T-helper 17 cell (primary cell): Measurements from ENCODE around the gene SMIM29. TPM values are rescaled to one million over a fixed set of nuclear protein-coding genes. Genes with fewer than 3 reads are reported as not detected.

Experiments
- ATAC-seq: fragments of 150-1000 bp; cut with Tn5 transposase; 2 replicates; pipeline ENCODE4 v1.10.0; 2021; ENCODE audit warnings: mild to moderate bottlenecking, moderate library complexity
- DNase-seq, 3 donors: peaks; one replicate each; pipeline versions ENCODE4 v3.0.0 to v3.0.0-alpha.2; 2020 to 2021
- H3K9me3 ChIP-seq: one replicate; pipeline ENCODE4 v1.7.0; 2013; ENCODE audit warnings: low read length, mild to moderate bottlenecking; ENCODE audit not compliant: control insufficient read depth, poor library complexity, severe bottlenecking
- H3K27ac Mint-ChIP-seq: one replicate; pipeline ENCODE4 v1.8.0; 2022; ENCODE audit warnings: mild to moderate bottlenecking, moderate library complexity, mixed read lengths
- H3K27me3 Mint-ChIP-seq: one replicate; pipeline ENCODE4 v1.8.0; 2022; ENCODE audit warnings: mixed read lengths
- H3K36me3 Mint-ChIP-seq: one replicate; pipeline ENCODE4 v1.8.0; 2022; ENCODE audit warnings: low read depth, mixed read lengths
- H3K4me1 Mint-ChIP-seq: one replicate; pipeline ENCODE4 v1.8.0; 2022; ENCODE audit warnings: mild to moderate bottlenecking, mixed read lengths
- H3K4me3 Mint-ChIP-seq: one replicate; pipeline ENCODE4 v1.8.0; 2022; ENCODE audit warnings: mild to moderate bottlenecking, moderate library complexity, mixed read lengths
- total RNA-seq, 4 donors: library from RNA in 2 of 4; stranded (reverse) in 2 of 4; gene quantifications; one replicate each; pipeline ENCODE4 v1.2.3 and lab custom pipeline; 2022 to 2026

Gene SMIM29
- total RNA-seq (10 to 100 TPM; 24.3 to 29.2 TPM), total RNA-seq (lab: John Stamatoyannopoulos, UW) (17.7 to 22.1 reads per million in 2 donors)

DNA sequence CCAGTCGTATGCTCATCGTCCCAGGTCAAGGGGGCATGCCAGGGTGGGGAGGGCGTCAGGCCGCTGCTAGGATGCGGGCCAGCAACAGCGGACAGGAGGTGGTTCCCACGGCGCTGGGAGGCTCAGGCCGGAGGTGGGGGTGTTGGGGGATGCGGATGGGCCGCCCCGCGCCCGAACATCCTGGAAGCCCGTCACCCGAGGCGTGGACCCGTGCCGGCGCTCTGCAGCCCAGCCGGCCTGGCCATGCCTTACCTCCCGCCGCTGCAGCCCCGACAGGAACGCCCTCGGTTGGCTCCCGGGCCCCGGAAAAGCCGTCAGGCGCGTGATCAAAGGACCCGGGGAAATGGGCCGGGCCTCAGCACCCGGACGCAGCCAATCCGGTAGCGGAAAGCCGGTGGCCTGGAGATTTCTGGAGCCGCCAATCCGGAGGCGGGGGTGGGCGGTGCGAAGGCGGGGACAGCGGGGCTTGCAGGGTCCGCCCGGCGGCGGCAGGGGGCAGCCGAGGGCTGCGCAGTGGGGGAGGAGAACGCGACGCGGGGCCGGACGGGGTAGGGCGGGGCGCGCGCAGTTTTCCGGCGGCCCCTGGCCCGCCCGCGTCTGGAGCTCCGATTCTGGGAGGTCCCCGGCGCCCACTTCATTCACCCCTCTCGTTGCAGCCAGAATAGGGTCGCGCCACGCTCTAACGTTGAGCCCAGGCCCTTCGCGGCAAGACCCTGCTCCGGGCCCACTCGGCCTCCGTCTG is at the start of gene SMIM29:
SMIM29 (minus strand) TSS at position 280 of the 742 bp plus-strand sequence. CDS start 1,215 bp downstream, outside the sequence.
- peaks cover 25% of the 10 kb centered on the region for H3K4me1 Mint-ChIP-seq
- H3K36me3 Mint-ChIP-seq: peaks cover 4% of the 10 kb centered on the region
- peak within 1 kb of the TSS; percentile 93 for H3K27ac Mint-ChIP-seq
- ATAC-seq (peak; percentile 93), DNase-seq (peak; percentile 98)
- peak within 1 kb of the TSS; percentile 94 for H3K4me3 Mint-ChIP-seq
- H3K27me3 Mint-ChIP-seq: no peaks in the 10 kb centered on the region
- H3K9me3 ChIP-seq: no peaks in the 10 kb centered on the region

DNA sequence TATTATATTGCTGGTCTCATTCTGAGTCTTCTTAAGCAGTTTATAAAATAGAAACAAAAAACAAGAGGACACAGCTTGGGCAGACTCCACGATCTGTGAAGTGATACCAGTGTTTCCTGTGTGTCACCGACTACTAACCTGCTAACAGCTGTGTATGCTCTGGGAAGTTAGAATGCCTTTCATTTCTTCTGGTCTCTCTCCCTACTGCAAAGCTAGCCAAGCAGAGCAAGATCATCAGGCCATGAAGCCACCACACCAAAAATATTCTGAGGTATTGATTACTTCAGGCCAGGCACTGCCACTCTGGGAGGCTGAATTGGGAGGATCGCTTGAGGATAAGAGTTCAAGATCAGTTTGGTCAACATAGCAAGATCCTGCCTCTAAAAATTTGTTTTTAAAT is 46.9 kb upstream of the SMIM29 start:
- no peaks in the 10 kb centered on the region for H3K9me3 ChIP-seq
- Mint-ChIP-seq H3K27ac (no peak overlapping the region), H3K4me1 (peaks cover 5% of the 10 kb centered on the region), H3K27me3 (no peaks in the 10 kb centered on the region), H3K36me3 (peaks cover 8% of the 10 kb centered on the region), H3K4me3 (no peak overlapping the region)
- ATAC-seq (peak; percentile 50), DNase-seq (no peak)

DNA sequence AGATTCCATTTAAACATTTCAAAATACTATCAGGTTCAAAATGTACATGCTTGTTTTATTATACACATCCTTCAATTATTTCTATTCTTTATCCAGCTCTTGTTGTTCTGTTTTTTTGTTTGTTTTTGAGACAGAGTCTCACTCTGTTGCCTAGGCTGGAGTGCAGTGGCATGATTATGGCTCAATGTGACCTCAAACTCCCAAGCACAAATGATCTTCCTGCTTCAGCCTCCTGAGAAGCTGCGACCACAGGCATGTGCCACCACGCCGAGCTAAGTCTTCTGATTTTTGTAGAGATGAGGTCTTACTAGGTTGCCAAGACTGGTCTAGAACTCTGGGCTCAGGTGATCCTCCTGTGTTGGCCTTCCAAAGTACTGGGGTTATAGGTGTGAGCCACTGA is 44.1 kb upstream of the SMIM29 start:
- no peak for DNase-seq
- Mint-ChIP-seq H3K27ac (no peak overlapping the region), H3K4me3 (no peak overlapping the region), H3K4me1 (peaks cover 9% of the 10 kb centered on the region), H3K36me3 (peaks cover 8% of the 10 kb centered on the region), H3K27me3 (no peaks in the 10 kb centered on the region)
- no peaks in the 10 kb centered on the region for H3K9me3 ChIP-seq
- no peak for ATAC-seq

DNA sequence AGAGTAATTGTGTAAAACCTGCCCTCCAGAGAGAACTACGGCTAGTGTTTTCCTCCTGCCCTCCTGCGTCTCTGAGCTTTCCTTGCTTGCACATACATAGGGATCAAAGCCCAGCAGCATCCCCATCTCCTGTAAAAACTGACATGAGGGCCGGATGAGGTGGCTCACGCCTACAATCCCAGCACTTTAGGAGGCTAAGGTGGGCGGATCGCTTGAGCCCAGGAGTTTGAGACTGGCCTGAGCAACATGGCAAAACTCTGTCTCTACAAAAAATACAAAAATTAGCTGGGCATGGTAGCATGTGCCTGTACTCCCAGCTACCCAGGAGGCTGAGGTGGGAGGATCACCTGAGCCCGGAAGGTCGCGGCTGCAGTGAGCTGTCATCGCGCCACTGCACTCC is 40.3 kb upstream of the SMIM29 start:
- ATAC-seq: no peak

DNA sequence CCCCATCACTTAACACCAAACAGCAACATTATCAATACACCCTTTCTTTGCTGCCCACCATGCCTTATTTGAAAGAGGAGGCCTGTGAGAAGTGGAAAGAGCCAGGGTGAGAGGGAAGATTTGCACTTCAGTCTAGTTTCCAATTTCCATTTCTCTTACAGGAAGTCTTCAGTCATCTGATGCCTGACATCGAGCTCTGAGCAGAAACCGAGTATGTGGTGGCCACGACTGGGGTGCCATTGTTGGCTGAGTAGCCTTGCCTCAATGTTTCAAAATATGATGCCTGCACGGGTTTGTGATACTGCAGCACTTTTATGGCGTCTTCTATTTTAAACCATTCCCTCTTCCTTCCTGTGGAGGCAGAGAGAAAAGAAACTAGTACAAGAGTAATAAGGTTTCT is 39.8 kb upstream of the SMIM29 start:
- ATAC-seq (no peak), DNase-seq (no peak)
- no peaks in the 10 kb centered on the region for H3K27me3 Mint-ChIP-seq
- no peak overlapping the region for H3K4me3 Mint-ChIP-seq
- H3K27ac Mint-ChIP-seq: no peak overlapping the region
- H3K36me3 Mint-ChIP-seq: peaks cover 3% of the 10 kb centered on the region
- H3K4me1 Mint-ChIP-seq: peaks cover 4% of the 10 kb centered on the region
- no peaks in the 10 kb centered on the region for H3K9me3 ChIP-seq

More for the DNA sequence above, 40.3 kb upstream of the SMIM29 start:
- no peak overlapping the region for H3K27ac Mint-ChIP-seq
- no peak for DNase-seq
- peaks cover 4% of the 10 kb centered on the region for H3K4me1 Mint-ChIP-seq
- no peaks in the 10 kb centered on the region for H3K9me3 ChIP-seq
- H3K27me3 Mint-ChIP-seq: no peaks in the 10 kb centered on the region
- peaks cover 3% of the 10 kb centered on the region for H3K36me3 Mint-ChIP-seq
- no peak overlapping the region for H3K4me3 Mint-ChIP-seq

DNA sequence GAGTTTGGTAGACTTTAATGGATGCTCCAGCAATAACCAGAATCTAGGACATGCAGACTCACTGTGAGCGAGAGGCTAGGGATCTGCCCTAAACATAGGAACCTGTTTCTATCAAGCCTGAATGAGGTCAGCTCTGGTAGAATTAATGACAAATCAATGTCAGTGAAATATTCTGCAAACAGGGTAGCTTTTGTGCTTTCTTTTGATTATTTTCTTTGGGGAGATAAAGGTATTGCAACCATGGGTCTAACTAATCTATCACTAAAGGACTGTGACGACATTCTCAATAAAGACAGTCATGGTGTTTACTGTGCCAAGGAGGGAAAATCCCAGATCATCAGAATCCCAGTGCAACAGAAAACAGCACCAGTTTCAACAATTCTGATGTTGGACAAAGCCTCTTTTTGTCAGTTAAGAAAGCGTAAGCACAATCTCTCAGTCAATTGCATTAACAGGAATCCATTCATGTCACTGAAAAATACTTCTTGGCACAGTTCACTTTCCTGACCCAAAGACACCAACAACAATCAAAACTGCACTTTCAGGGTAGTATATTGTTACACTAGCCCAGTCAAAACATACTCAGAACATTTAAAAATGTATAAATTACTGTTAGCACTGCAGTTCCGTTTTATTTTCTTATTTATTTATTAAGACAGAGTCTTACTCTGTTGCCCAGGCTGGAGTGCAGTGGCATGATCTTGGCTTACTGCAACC is 36.8 kb upstream of the SMIM29 start:
- Mint-ChIP-seq H3K4me1 (peaks cover 4% of the 10 kb centered on the region), H3K27ac (no peak overlapping the region), H3K36me3 (peaks cover 2% of the 10 kb centered on the region), H3K27me3 (no peaks in the 10 kb centered on the region), H3K4me3 (no peak overlapping the region)
- no peaks in the 10 kb centered on the region for H3K9me3 ChIP-seq
- DNase-seq (no peak), ATAC-seq (no peak)

DNA sequence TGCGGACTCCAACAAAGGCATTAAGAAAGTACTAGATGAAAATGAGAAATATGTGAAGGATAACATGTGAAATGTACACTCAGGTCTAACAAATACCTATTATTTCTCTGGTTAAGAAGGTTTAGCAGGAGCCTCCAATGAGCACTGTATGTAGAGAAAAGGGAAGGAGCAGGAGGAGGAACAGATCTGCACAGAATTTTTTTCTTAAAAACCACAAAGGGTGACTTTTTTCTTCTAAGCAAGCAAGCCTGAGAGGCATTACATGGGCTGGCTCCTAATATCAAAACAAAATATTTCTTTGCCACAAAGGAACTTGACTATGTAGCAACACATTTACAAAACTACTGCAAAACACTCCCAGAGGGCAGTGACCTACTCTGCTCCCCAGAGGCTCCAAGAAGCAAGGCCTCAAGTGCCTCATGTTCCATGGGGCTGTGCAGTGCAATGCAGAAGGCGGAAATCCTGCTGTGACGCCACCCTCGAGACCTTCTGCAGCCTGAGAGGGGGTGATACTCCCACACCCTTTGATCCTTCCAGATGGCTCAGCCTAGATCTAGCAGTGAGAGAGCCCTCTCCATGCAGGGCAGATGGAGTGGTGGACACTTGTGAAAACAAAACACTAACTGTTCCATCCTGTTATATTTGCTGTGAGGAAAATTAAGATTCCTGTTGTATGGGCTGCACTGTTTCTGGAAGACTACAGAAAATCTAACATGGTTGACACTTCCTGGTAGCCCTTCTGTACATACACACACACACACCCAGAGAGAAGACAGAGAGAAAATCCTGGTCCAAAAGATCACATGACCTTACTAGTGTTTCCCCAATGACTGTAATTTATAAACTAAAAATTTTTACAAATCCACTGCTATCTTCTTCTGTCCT is 36.0 kb upstream of the SMIM29 start:
- Mint-ChIP-seq H3K4me1 (peaks cover 4% of the 10 kb centered on the region), H3K36me3 (peaks cover 2% of the 10 kb centered on the region), H3K27ac (peak overlapping the region; percentile 78), H3K4me3 (no peak overlapping the region), H3K27me3 (no peaks in the 10 kb centered on the region)
- H3K9me3 ChIP-seq: no peaks in the 10 kb centered on the region
- no peak for DNase-seq
- ATAC-seq: no peak

DNA sequence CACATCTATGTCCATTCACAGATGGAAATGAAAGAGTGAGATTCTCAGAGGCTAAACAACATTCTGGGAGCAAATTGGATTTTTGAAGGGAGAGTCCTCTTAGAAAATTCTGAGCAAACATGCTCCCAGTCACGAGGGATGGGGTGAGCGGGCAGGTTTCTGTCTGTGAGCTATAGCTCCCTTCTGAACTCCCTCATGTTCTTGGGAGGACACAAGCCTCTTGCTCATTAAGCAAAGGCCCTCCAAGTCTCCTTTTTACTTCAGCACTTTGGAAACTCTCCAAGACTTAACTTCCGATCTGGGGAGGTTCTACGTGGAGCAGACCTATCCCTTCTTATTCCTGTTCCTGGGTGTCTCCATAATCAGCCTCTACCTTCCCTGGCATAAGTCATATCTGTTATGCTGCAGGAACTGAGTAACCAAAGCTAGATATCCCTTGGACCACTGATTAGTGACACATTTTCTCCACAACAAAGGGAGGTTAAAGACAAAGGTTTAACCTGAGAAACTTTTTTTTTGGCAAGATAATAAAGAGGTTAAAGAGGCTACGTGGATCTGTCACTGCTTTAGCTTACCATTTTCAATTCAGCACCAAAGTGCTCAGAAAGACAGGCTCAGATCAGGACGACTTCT is 33.0 kb upstream of the SMIM29 start:
- Mint-ChIP-seq H3K4me3 (no peak overlapping the region), H3K27me3 (no peaks in the 10 kb centered on the region), H3K36me3 (peaks cover 7% of the 10 kb centered on the region), H3K27ac (no peak overlapping the region), H3K4me1 (peaks cover 12% of the 10 kb centered on the region)
- H3K9me3 ChIP-seq: no peaks in the 10 kb centered on the region
- DNase-seq (no peak), ATAC-seq (no peak)

DNA sequence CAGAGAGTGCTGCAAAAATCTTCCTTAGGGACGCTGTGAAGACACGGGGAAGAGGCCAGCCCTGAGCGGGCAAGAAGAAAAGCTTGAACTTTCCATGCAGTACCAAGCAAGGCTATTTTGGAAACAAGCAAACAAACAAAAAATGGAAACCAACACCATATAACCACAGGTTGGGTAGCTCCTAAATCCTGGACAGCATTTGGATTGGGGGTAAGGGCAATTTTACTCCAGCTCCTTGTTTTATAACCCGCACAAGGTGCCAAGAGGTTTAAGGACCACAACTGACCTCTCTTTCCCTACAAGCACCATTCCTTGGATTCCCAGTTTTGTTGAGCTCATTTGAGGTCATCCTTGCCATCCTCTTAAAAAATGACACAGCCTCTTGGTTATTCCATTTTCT is 31.4 kb upstream of the SMIM29 start:
- no peak overlapping the region for H3K27ac Mint-ChIP-seq
- no peak for ATAC-seq
- no peak for DNase-seq

DNA sequence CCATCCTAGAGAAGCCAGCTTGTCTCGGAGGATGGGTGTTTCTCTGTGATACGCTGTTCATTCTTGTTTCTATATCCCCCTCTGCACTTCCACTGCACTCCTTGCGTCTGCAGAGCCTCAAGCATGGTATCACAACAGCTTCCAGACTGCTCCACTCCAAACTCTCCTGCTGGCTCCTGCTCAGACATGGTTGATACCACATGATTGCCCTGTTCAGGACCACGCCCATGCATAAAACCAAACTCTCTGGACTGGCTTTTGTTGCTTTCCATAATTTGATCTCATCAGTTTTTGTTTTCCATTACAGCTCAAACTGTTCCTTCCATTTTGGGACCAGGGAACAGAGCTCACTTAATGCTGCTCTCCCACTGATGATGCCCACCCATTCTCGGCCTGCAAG is 30.0 kb upstream of the SMIM29 start:
- H3K36me3 Mint-ChIP-seq: peaks cover 7% of the 10 kb centered on the region
- H3K27ac Mint-ChIP-seq: peak overlapping the region; percentile 75
- no peaks in the 10 kb centered on the region for H3K27me3 Mint-ChIP-seq
- no peak for DNase-seq
- no peak overlapping the region for H3K4me3 Mint-ChIP-seq
- H3K4me1 Mint-ChIP-seq: peaks cover 19% of the 10 kb centered on the region
- ATAC-seq: no peak
- no peaks in the 10 kb centered on the region for H3K9me3 ChIP-seq

More for the DNA sequence above, 31.4 kb upstream of the SMIM29 start:
- Mint-ChIP-seq H3K4me1 (peaks cover 17% of the 10 kb centered on the region), H3K27me3 (no peaks in the 10 kb centered on the region), H3K36me3 (peaks cover 7% of the 10 kb centered on the region), H3K4me3 (no peak overlapping the region)
- H3K9me3 ChIP-seq: no peaks in the 10 kb centered on the region

DNA sequence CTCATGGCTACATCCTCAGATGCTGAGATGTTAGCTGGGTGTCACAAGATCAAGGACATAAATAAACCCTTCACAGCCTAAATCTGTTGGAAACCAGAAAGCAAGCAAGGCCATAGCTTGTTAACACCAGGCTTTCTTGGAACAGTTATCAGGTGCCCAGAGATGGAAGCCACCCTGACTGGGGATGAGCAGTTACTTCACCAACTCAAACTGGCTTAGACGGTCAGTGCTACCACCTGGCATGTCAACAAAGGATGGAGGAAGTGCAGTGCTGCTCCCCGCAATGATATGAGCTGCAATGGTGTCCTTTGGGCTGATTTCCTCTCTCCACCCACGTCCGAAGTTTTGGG is 28.9 kb upstream of the SMIM29 start:
- H3K4me1 Mint-ChIP-seq: peaks cover 20% of the 10 kb centered on the region
- H3K4me3 Mint-ChIP-seq: no peak overlapping the region
- DNase-seq: no peak
- H3K9me3 ChIP-seq: no peaks in the 10 kb centered on the region
- H3K27ac Mint-ChIP-seq: peak overlapping the region; percentile 8
- peaks cover 7% of the 10 kb centered on the region for H3K36me3 Mint-ChIP-seq
- H3K27me3 Mint-ChIP-seq: no peaks in the 10 kb centered on the region
- no peak for ATAC-seq

DNA sequence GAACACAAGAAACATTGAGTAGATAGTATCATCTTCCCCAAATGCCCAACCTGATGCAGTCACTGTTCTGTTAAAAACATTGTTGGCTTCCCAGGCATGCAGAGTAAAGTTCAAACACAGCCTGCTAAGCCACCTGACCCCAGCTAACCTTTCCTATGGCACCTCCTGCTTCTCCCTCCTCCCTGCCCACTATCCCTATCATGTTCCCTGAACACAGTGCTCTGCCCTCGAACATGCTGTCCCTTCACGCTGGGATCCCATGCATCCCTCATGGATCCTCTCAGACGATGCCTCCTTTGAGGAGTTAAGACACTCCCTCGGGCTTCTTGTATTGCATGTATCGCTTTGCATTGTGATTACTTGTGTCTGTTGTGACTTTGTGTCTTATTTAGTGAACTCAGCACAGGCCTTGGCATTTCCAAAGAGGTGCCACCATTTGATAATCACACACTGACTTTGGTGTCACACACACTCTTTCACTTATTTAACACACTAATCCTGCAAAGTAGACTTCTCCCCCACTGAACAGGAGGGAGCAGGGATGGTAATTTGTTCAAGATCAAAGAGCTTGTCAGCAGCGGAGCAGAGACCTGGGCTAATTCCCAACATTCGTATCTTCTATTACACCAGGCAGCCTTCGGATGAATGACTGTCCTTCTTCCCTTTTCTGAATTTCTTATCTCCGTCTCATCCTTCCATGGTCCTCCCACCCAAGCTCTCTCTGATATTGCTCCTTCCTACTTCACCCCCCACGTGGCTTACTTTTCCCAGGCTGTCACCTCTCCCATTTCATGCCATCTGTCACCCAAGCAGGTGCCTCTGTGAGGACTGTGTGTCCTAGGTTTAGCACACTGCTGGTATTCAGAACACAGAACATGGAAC is 28.3 kb upstream of the SMIM29 start:
- peaks cover 20% of the 10 kb centered on the region for H3K4me1 Mint-ChIP-seq
- peaks cover 7% of the 10 kb centered on the region for H3K36me3 Mint-ChIP-seq
- DNase-seq (no peak), ATAC-seq (no peak)
- H3K9me3 ChIP-seq: no peaks in the 10 kb centered on the region
- peak overlapping the region; percentile 83 for H3K27ac Mint-ChIP-seq
- H3K27me3 Mint-ChIP-seq: no peaks in the 10 kb centered on the region
- no peak overlapping the region for H3K4me3 Mint-ChIP-seq
